GM12892 (cell line): Measurements from ENCODE around the gene APOB.

Experiments used
- POLR2A ChIP-seq: IDR thresholded peaks from 2 replicates; pipeline ENCODE4 v1.6.1; 2011; ENCODE audit warnings: low read depth, low read length, control low read depth
- TAF1 ChIP-seq: IDR thresholded peaks from 2 replicates; pipeline ENCODE4 v1.6.1; 2011; ENCODE audit warnings: low read depth, mild to moderate bottlenecking, control low read depth, low read length, borderline replicate concordance

- TF ChIP-seq TAF1 (no peak), POLR2A (no peak)
Measured at GRCh38 chr2:20962939-20963557, 80.8 kb downstream of the APOB start.
